ENCODE results near the gene DENND1A. TPM values are rescaled to one million over a fixed set of nuclear protein-coding genes. Genes with fewer than 3 reads are reported as not detected.

The DENND1A gene
- total RNA-seq, 1 donor from 2014 or later, result 12.7 TPM

DNA sequence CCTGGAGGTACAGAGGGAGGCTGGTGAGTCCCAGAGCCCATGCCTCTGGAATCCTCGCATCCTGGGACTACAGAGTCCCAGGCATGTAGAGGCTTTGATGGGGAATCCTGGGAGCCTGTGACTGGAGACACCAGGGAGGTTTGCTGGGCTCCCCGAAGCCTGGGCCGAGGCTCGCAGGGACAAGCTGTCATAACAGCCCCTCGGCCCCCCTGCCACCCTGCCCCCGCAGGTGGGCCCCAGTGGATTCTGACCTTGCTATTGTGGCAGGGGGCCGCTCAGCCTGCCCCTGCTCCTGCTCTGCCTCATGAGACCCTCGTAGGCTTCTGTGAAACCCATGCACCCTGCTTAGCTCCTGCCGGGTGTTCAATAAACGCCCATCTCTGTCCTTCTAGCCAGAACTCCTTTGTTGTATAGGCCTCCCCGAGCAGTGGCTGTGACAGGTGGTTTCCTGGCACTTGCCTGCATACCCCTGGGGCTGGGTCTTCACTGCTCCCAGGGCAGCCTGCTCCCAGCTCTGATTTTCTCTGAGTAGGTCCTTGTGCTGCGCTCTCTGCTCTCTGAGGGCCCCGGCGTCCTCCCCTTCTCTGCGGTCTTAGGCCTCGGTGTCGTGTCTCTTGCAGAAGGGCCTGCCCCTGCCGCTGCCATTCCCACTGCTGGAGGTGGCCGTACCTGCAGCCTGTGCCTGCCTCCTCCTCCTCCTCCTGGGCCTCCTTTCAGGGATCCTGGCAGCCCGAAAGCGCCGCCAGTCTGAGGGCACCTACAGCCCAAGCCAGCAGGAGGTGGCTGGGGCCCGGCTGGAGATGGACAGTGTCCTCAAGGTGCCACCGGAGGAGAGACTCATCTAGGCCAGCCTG, 553.5 kb downstream of the DENND1A start:
- peaks cover 25% of the 10 kb centered on the region for H3K27me3 ChIP-seq (ENCODE audit: insufficient read depth, low read length)
- no peaks in the 10 kb centered on the region for H3K36me3 ChIP-seq (ENCODE audit: insufficient read depth, low read length)
- no peak overlapping the region for H2AFZ ChIP-seq (ENCODE audit: low read depth, low read length)
- H4K20me1 ChIP-seq (ENCODE audit: insufficient read depth, low read length), result no peaks in the 10 kb centered on the region
- Mint-ChIP-seq H3K4me3 (ENCODE audit: unreplicated experiment) (no peak overlapping the region), H3K27me3 (ENCODE audit: low read depth, unreplicated experiment) (peaks cover 20% of the 10 kb centered on the region), H3K4me1 (ENCODE audit: low read depth, unreplicated experiment) (peaks cover 7% of the 10 kb centered on the region), H3K9me3 (ENCODE audit: unreplicated experiment) (no peaks in the 10 kb centered on the region), H3K27ac (ENCODE audit: unreplicated experiment) (no peak overlapping the region), H3K36me3 (ENCODE audit: low read depth, unreplicated experiment) (peaks cover 7% of the 10 kb centered on the region)
- no peak overlapping the region for H3K4me3 ChIP-seq (ENCODE audit: insufficient read depth, low read depth, low read length)
- no peak overlapping the region for H3K4me2 ChIP-seq (ENCODE audit: low read length)
- peaks cover 5% of the 10 kb centered on the region for H3K9me3 ChIP-seq (ENCODE audit: insufficient read depth, low read depth, low read length)
- H3K4me1 ChIP-seq (ENCODE audit: insufficient read depth, low read length), result peaks cover 13% of the 10 kb centered on the region
- no peaks in the 10 kb centered on the region for H3K79me2 ChIP-seq (ENCODE audit: insufficient read depth, low read length)
- no peak overlapping the region for H3K27ac ChIP-seq (ENCODE audit: low read depth, low read length)
- H3K9ac ChIP-seq (ENCODE audit: low read length), result no peak overlapping the region
- no peak for TF ChIP-seq EZH2 (IDR thresholded peaks at IDR 0.05; ENCODE audit: insufficient read depth, low read length)
- TF ChIP-seq, protein P1, sequence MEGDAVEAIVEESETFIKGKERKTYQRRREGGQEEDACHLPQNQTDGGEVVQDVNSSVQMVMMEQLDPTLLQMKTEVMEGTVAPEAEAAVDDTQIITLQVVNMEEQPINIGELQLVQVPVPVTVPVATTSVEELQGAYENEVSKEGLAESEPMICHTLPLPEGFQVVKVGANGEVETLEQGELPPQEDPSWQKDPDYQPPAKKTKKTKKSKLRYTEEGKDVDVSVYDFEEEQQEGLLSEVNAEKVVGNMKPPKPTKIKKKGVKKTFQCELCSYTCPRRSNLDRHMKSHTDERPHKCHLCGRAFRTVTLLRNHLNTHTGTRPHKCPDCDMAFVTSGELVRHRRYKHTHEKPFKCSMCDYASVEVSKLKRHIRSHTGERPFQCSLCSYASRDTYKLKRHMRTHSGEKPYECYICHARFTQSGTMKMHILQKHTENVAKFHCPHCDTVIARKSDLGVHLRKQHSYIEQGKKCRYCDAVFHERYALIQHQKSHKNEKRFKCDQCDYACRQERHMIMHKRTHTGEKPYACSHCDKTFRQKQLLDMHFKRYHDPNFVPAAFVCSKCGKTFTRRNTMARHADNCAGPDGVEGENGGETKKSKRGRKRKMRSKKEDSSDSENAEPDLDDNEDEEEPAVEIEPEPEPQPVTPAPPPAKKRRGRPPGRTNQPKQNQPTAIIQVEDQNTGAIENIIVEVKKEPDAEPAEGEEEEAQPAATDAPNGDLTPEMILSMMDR (IDR thresholded peaks at IDR 0.05; ENCODE audit: insufficient read depth, low read depth, low read length), result no peak
- FAIRE-seq (no peak), DNase-seq (ENCODE audit: low read depth) (no peak)

DNA sequence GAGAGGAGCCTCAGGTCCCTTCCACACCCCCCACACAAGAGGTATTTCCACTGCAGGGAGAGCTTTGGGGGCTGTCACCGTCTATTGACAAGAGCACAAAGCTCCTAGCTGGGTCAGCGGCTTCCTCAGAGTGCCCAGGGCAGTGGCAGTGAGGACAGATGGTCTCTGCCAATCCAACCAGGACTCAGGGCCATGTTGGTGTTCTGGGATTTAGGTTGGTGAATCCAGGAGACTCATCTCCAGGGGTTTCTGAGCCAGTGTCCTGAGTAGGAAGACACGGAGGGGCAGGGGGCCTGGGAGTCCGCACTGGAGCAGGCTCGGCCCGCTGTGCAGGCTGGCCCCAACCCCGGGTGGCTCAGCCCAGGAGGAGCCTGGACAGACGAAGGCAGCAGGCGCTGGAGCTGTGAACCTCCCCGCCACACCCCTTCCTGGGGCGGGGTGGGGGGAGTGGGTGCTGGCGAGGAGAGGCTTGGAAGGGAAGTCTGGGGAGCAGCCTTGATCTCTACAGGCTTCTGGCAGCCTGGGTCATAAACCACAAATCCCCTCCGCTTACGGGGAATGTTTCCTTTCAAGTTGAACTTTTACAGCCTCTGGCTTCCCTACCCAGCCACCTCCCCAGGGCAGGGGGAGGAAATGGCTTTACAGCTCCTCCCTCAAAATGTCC, 554.3 kb downstream of the DENND1A start:
- TF ChIP-seq EZH2 (IDR thresholded peaks at IDR 0.05; ENCODE audit: insufficient read depth, low read length), result no peak
- TF ChIP-seq, protein P1 (IDR thresholded peaks at IDR 0.05; ENCODE audit: insufficient read depth, low read depth, low read length), result no peak
- Mint-ChIP-seq H3K9me3 (ENCODE audit: unreplicated experiment) (no peaks in the 10 kb centered on the region), H3K27me3 (ENCODE audit: low read depth, unreplicated experiment) (peaks cover 21% of the 10 kb centered on the region), H3K27ac (ENCODE audit: unreplicated experiment) (no peak overlapping the region), H3K36me3 (ENCODE audit: low read depth, unreplicated experiment) (peaks cover 7% of the 10 kb centered on the region), H3K4me3 (ENCODE audit: unreplicated experiment) (no peak overlapping the region), H3K4me1 (ENCODE audit: low read depth, unreplicated experiment) (peaks cover 7% of the 10 kb centered on the region)
- no peak overlapping the region for H3K9ac ChIP-seq (ENCODE audit: low read length)
- no peaks in the 10 kb centered on the region for H3K36me3 ChIP-seq (ENCODE audit: insufficient read depth, low read length)
- peaks cover 13% of the 10 kb centered on the region for H3K4me1 ChIP-seq (ENCODE audit: insufficient read depth, low read length)
- H2AFZ ChIP-seq (ENCODE audit: low read depth, low read length), result no peak overlapping the region
- H3K4me3 ChIP-seq (ENCODE audit: insufficient read depth, low read depth, low read length), result no peak overlapping the region
- DNase-seq (ENCODE audit: low read depth) (peak; percentile 18), FAIRE-seq (no peak)
- H3K9me3 ChIP-seq (ENCODE audit: insufficient read depth, low read depth, low read length), result peaks cover 5% of the 10 kb centered on the region
- H3K4me2 ChIP-seq (ENCODE audit: low read length), result peak overlapping the region; percentile 36
- peaks cover 26% of the 10 kb centered on the region for H3K27me3 ChIP-seq (ENCODE audit: insufficient read depth, low read length)
- H3K27ac ChIP-seq (ENCODE audit: low read depth, low read length), result no peak overlapping the region
- no peaks in the 10 kb centered on the region for H3K79me2 ChIP-seq (ENCODE audit: insufficient read depth, low read length)
- no peaks in the 10 kb centered on the region for H4K20me1 ChIP-seq (ENCODE audit: insufficient read depth, low read length)

All from astrocyte (in vitro differentiated cells and primary cell).